Heart left ventricle (tissue), 16 donors: ENCODE results near the gene INTS11. TPM values are rescaled to one million over a fixed set of nuclear protein-coding genes. Genes with fewer than 3 reads are reported as not detected.

Source experiments
- ATAC-seq, 4 donors: fragments of 200-7000 bp; cut with Tn5 transposase; one replicate each; pipeline ENCODE4 v1.9.1; 2020 to 2022; ENCODE audit warnings: moderate library complexity in 4 of 4, mild to moderate bottlenecking in 3 of 4, moderate number of reproducible peaks in 1 of 4
- DNase-seq, 5 donors: peaks; one replicate each; pipeline ENCODE4 v3.0.0-alpha.2; 2020
- H3K27ac ChIP-seq, 12 donors: fragments of 200-600 bp; sonication (generic) in 4 of 12; one replicate each; pipeline versions ENCODE4 v1.5.0 to v1.8.0; 2016 to 2022; ENCODE audit warnings: mild to moderate bottlenecking in 2 of 12
- H3K27me3 ChIP-seq, 9 donors: fragments of 200-600 bp; sonication (generic) in 2 of 9; one replicate each; pipeline versions ENCODE4 v1.5.1 to v1.8.0; 2016 to 2022; ENCODE audit warnings: mild to moderate bottlenecking in 3 of 9
- H3K36me3 ChIP-seq, 9 donors: fragments of 200-600 bp; sonication (generic) in 2 of 9; one replicate each; pipeline versions ENCODE4 v1.5.0 to v1.8.0; 2018 to 2022; ENCODE audit warnings: mild to moderate bottlenecking in 2 of 9
- H3K4me1 ChIP-seq, 12 donors: fragments of 200-600 bp; sonication (generic) in 4 of 12; one replicate each; pipeline versions ENCODE4 v1.5.0 to v1.8.0; 2016 to 2022; ENCODE audit warnings: mild to moderate bottlenecking in 3 of 12
- H3K4me3 ChIP-seq, 12 donors: fragments of 200-600 bp; sonication (generic) in 4 of 12; one replicate each; pipeline versions ENCODE4 v1.5.0 to v1.8.0; 2017 to 2022; ENCODE audit warnings: mild to moderate bottlenecking in 9 of 12, moderate library complexity in 4 of 12
- H3K9me3 ChIP-seq, 12 donors: fragments of 200-600 bp; sonication (generic) in 4 of 12; one replicate each; pipeline versions ENCODE4 v1.5.0 to v1.8.0; 2016 to 2022; ENCODE audit warnings: mild to moderate bottlenecking in 1 of 12
- CTCF ChIP-seq, 12 donors: fragments of 200-600 bp; sonication (generic) in 4 of 12; IDR thresholded peaks; one replicate each; pipeline versions ENCODE4 v1.5.0 to v1.8.0; 2018 to 2022; ENCODE audit warnings: antibody characterized with exemption in 12 of 12, mild to moderate bottlenecking in 5 of 12
- POLR2A ChIP-seq, 2 donors: fragments of 450-650 bp; IDR thresholded peaks; one replicate each; pipeline ENCODE4 v1.6.1; 2017; ENCODE audit warnings: antibody characterized with exemption in 2 of 2, mild to moderate bottlenecking in 2 of 2, moderate library complexity in 2 of 2
- WGBS, 4 donors: extraction: QIAGEN DNeasy Blood & Tissue Kit in 2 of 4; methylation state at CpG; one replicate each; pipeline versions ENCODE4 v1.1.5 to v1.1.7; 2013 to 2018; 5-methylcytosine and 5-hydroxymethylcytosine counted together
- intact Hi-C, 10 donors: fragments of 100-400 bp; cut with DNase I; formaldehyde crosslinking; loops; one replicate each; pipeline versions ENCODE4 v1.11.1 to v1.14.2; 2022
- polyA plus RNA-seq, 2 donors: library from polyadenylated mRNA; stranded (reverse); fragments of 200-250 nt; gene quantifications; one replicate each; pipeline ENCODE4 v1.2.3, GENCODE V29; 2013
- total RNA-seq, 9 donors: library from RNA; depleted of rRNA in 2 of 9; stranded (reverse); fragments of >200 nt in 2 of 9; fragmentation: NEBNext Ultra II Directional in 3 of 9; extraction: Animal tissue kit (Norgen Biotek cat#: 25700) in 3 of 9; gene quantifications; one replicate each; pipeline versions ENCODE4 v1.1.0 to v1.2.4, GENCODE V29; 2016 to 2023
- donor health status: ischemic (EF 13 %, LVEDD 7.1; RV severe dilation, severe dysfunction).
- donor health status: healthy with polysubstance abuse.
- donor health status: DM: no; HTN: yes; CAD: no.
- donor health status: DM: no; HTN: no; CAD: no.
- donor health status: ischemic (EF 25% LVEDD 6.9; RV normal size, moderate dysfunction).
- donor health status: ischemic (EF 25% LVEDD 5.7; RV mildly dilated, moderate dysfunction).
- donor health status: healthy.
- donor health status: DM: yes; HTN: yes; CAD: no.
- donor health status: ischemic (EF 35%, LVEDD 5.7; RV mildly dilated, moderate dysfunction).
- donor health status: nonischemic (EF 11% LVEDD 7.7; RV severe dilation, severe dysfunction).
- donor health status: DM: yes; HTN: yes; CAD: no.
- donor health status: PGD.
- donor health status: ischemic (EF 29% LVEDD 5.4; RV normal size, mild dysfunction).
- donor health status: nonischemic (EF 23%, LVEDD 6.1; RV moderate dilation, normal function).

Gene INTS11
- total and polyA plus RNA-seq, 11 donors = 46.8 to 117 (median 70.7) TPM

DNA sequence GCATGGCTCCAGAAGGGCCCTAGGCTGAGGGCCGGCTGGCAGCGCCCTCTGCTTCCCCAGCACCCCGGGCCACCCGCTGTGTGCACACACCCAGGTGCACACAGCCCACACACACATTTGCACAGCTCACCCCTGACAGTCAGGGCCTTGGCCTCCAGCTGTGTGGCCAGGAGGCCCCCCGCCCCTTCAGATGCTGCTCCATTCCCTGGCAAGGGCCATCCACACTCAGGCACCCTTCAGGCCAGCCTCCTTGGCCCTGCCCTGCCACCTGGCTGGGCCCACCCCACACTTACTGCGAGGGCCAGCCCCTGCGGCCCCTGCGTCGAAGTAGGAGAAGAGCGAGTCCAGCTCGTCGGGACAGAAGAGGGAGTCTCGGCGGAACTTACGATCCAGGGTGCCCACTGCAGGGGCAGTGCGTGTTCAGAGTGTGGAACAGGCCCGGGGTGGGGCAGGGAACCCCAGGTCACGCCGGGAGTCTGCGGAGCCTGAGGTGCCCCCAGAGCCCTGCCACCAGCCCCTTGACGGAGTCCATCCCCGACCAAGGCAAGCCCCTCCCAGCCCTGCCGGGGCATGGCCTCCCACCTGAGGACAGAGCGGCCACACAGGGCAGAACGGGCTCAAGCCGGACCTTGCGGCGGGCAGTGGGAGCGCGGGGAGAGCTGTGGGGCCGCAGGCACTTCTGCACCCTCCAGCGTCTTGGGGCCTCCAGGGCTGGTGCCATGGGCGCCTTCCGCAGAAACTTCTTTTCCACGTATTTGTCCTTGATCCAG lies 29.1 kb downstream of the INTS11 start:
- TF ChIP-seq CTCF (IDR thresholded peaks at IDR 0.05) = no peak
- TF ChIP-seq POLR2A (IDR thresholded peaks at IDR 0.05) = no peak
- no peak overlapping the region for H3K4me3 ChIP-seq
- H3K9me3 ChIP-seq = no peaks in the 10 kb centered on the region
- ATAC-seq (no peak), DNase-seq (no peak)
- intact Hi-C loops = loop anchor here in 2 of 10 donors (10.0 kb wide), 2 partner anchors 261 to 311 kb away; partner anchors contain the start of gene PERM1 (in 1 of the 2)
- no peak overlapping the region for H3K27ac ChIP-seq
- H3K4me1 ChIP-seq = peaks cover 0 to 15% (median 7%) of the 10 kb centered on the region in 12 donors
- H3K27me3 ChIP-seq = no peaks in the 10 kb centered on the region
- peaks cover 0 to 57% (median 12%) of the 10 kb centered on the region in 9 donors for H3K36me3 ChIP-seq
- WGBS, 4 donors = 92 to 97% (median 95%) methylated on average over 18 to 35 of the region's 35 CpGs

DNA sequence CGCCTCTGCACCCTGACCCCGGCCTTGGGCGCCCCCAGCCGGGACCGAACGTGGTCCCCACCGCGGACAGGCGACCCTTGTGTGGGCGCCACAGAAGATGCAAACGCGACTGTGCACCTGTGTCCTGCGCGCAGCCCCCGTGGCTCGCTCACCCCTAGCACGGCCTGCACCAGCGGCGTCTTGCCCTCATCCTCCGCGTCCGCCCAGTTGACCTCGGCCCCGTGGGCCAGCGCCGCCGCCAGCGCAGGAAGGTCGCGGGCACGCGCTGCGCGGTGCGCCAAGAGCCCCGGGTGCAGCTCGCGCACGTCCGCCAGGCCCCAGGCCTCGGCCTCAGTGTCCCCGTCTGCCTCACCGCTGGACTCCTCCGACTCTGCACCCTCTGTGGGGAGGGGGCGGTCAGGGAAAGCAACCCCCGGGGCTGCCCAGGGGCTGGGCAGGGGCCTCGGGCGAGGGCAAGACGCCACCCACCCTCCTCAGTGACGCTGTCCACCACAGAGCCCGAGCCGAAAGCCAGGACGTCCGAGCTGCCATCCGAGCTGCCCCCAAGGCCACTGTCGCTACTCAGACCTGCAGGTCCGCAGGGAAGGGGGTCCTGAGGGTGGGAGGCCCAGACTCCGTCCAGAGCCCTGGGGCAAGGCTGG lies 30.1 kb downstream of the INTS11 start:
- TF ChIP-seq CTCF (IDR thresholded peaks at IDR 0.05) = no peak
- TF ChIP-seq POLR2A (IDR thresholded peaks at IDR 0.05) = no peak

DNA sequence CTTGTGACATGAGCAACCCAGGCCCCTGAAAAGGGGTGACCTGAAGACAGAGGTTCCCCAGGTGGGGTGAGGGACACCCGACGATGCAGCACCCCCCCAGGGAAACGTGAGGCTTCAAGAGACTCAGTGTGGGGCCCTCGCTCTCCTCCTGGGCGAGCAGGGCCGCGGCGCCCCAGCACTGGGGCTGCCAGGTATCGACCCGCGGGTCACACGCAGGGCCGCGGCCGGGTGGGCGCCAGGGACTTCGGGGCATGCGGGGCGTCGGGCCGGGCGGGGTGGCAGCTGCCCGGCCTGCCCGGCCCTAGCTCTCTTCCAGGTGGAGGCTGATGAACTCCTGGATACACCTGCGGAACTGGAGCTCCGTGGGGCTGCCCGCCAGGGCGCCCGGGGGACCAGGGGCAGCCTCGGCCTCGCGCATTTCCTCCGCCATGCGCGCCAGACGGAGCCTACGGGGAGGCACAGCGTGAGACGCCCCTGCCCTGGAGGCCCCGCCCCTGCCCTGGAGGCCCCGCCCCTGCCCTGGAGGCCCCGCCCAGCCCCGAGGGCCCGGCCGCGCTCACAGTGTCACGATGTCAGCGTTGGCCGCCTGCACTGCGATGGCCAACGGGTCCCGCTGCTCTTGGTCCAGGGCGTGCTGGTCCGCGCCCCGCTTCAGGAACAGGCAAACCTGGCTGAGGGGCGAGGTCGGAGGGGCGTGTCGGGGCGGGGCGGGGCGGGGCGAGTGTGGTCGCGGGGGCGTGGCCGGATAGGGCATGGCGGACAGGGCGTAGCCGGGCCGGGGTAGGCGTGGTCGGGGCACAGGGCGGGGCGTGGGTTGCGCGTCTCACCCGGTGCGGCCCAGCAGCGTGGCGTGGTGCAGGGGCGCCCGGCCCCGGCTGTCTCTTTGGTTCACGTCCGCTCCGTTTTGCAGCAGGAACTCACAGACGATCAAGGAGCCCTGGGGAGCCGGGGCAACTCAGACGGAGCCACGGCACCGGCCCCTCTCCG lies 30.9 kb downstream of the INTS11 start:
- peak in 2 of 4 donors; percentile 2 to 12 for ATAC-seq
- DNase-seq = peak in 2 of 5 donors; percentile 24 to 65

More for the DNA sequence above, 30.1 kb downstream of the INTS11 start:
- H3K4me1 ChIP-seq = peaks cover 0 to 15% (median 7%) of the 10 kb centered on the region in 12 donors
- H3K9me3 ChIP-seq = no peaks in the 10 kb centered on the region
- peak in 1 of 5 donors; percentile 33 for DNase-seq
- WGBS, 4 donors = 88 to 94% (median 90%) methylated on average over 49 to 58 of the region's 58 CpGs
- H3K4me3 ChIP-seq = no peak overlapping the region
- no peak overlapping the region for H3K27ac ChIP-seq
- intact Hi-C loops = loop anchor here in 6 of 10 donors (5.0 to 10.0 kb wide), 4 partner anchors 172 to 310 kb away; partner anchors contain the start of gene PERM1 (in 1 of the 6)
- peaks cover 0 to 47% (median 12%) of the 10 kb centered on the region in 9 donors for H3K36me3 ChIP-seq
- no peaks in the 10 kb centered on the region for H3K27me3 ChIP-seq
- no peak for ATAC-seq

More for the DNA sequence above, 30.9 kb downstream of the INTS11 start:
- TF ChIP-seq POLR2A (IDR thresholded peaks at IDR 0.05) (no peak), CTCF (IDR thresholded peaks at IDR 0.05) (no peak)
- WGBS, 4 donors = 81 to 84% (median 83%) methylated on average over 27 to 94 of the region's 94 CpGs
- no peak overlapping the region for H3K27ac ChIP-seq
- peaks cover 0 to 15% (median 7%) of the 10 kb centered on the region in 12 donors for H3K4me1 ChIP-seq
- H3K4me3 ChIP-seq = no peak overlapping the region
- H3K9me3 ChIP-seq = no peaks in the 10 kb centered on the region
- intact Hi-C loops = loop anchor here in 9 of 10 donors (2.0 to 10.0 kb wide), 6 partner anchors 171 to 309 kb away; partner anchors contain the start of gene PERM1 (in 1 of the 9)
- peaks cover 0 to 47% (median 12%) of the 10 kb centered on the region in 9 donors for H3K36me3 ChIP-seq
- no peaks in the 10 kb centered on the region for H3K27me3 ChIP-seq
